OCI-LY1 (cell line): ENCODE data around the gene PDE5A.
"Not testable (repeated sequence)": the region's sequence is repeated elsewhere in the genome, so short reads cannot be mapped to it uniquely, and the experiment has no call there.

Experiments
- H2AFZ ChIP-seq: fragments of 200-600 bp; sonication (generic), shearing (Covaris generic); 2 replicates; pipeline ENCODE4 v1.6.0; 2014; ENCODE audit warnings: antibody characterized with exemption, mild to moderate bottlenecking, low read length
- H3F3A ChIP-seq: fragments of 200-600 bp; sonication (generic), shearing (Covaris generic); 2 replicates; pipeline ENCODE4 v1.6.0; 2014; ENCODE audit warnings: mild to moderate bottlenecking, antibody characterized with exemption, low read length, moderate library complexity; ENCODE audit not compliant: insufficient read depth
- H3K27ac ChIP-seq: fragments of 200-600 bp; sonication (generic); 2 replicates; pipeline ENCODE4 v1.5.1; 2014; ENCODE audit warnings: low read length, mixed run types, mild to moderate bottlenecking, low read depth; ENCODE audit not compliant: poor library complexity, severe bottlenecking
- H3K27me3 ChIP-seq: fragments of 200-600 bp; sonication (generic); 2 replicates; pipeline ENCODE4 v1.6.0; 2014; ENCODE audit warnings: antibody characterized with exemption, mild to moderate bottlenecking, low read length, moderate library complexity; ENCODE audit not compliant: insufficient read depth
- H3K36me3 ChIP-seq: fragments of 200-600 bp; sonication (generic); 2 replicates; pipeline ENCODE4 v1.6.1; 2014; ENCODE audit warnings: mild to moderate bottlenecking, antibody characterized with exemption, low read length, moderate library complexity, mixed read lengths; ENCODE audit not compliant: insufficient read depth
- H3K4me1 ChIP-seq: fragments of 200-600 bp; sonication (generic); 2 replicates; pipeline ENCODE4 v1.5.1; 2014; ENCODE audit warnings: mild to moderate bottlenecking, low read length, moderate library complexity; ENCODE audit not compliant: insufficient read depth, severe bottlenecking
- H3K4me2 ChIP-seq: fragments of 200-600 bp; sonication (generic), shearing (Covaris generic); 2 replicates; pipeline ENCODE4 v1.6.1; 2014; ENCODE audit warnings: low read length
- H3K4me3 ChIP-seq: fragments of 200-600 bp; sonication (generic); 2 replicates; pipeline ENCODE4 v1.5.1; 2014; ENCODE audit warnings: low read length, low read depth, mild to moderate bottlenecking, mixed read lengths; ENCODE audit not compliant: poor library complexity, severe bottlenecking
- H3K79me2 ChIP-seq: fragments of 200-600 bp; shearing (Covaris generic); 2 replicates; pipeline ENCODE4 v1.6.1; 2016; ENCODE audit warnings: mixed run types, low read length, mixed read lengths; ENCODE audit not compliant: insufficient read depth
- H3K9ac ChIP-seq: fragments of 200-600 bp; sonication (generic), shearing (Covaris generic); 2 replicates; pipeline ENCODE4 v1.6.1; 2014; ENCODE audit warnings: mild to moderate bottlenecking, low read length, mixed read lengths
- H3K9me2 ChIP-seq: fragments of 200-600 bp; sonication (generic), shearing (Covaris generic); 2 replicates; pipeline ENCODE4 v1.6.1; 2014; ENCODE audit warnings: low read depth, mild to moderate bottlenecking, low read length, mixed read lengths
- H3K9me3 ChIP-seq: fragments of 200-600 bp; shearing (Covaris generic); 2 replicates; pipeline ENCODE4 v1.6.1; 2014; ENCODE audit warnings: low read length, mixed read lengths
- H4K20me1 ChIP-seq: fragments of 200-600 bp; sonication (generic), shearing (Covaris generic); 2 replicates; pipeline ENCODE4 v1.6.0; 2016; ENCODE audit warnings: mild to moderate bottlenecking, low read length; ENCODE audit not compliant: insufficient read depth
- CTCF ChIP-seq: fragments of 200-600 bp; sonication (generic), shearing (Covaris generic); IDR thresholded peaks from 2 replicates; pipeline ENCODE4 v1.5.1; 2017; ENCODE audit warnings: mild to moderate bottlenecking, antibody characterized with exemption, low read length, moderate library complexity, mixed read lengths
- EZH2 ChIP-seq: fragments of 200-600 bp; sonication (generic), shearing (Covaris generic); IDR thresholded peaks from 2 replicates; pipeline ENCODE4 v1.8.0; 2017; ENCODE audit warnings: borderline replicate concordance, mixed run types, mild to moderate bottlenecking, antibody characterized with exemption, low read length, moderate library complexity, mixed read lengths

Gene PDE5A

DNA sequence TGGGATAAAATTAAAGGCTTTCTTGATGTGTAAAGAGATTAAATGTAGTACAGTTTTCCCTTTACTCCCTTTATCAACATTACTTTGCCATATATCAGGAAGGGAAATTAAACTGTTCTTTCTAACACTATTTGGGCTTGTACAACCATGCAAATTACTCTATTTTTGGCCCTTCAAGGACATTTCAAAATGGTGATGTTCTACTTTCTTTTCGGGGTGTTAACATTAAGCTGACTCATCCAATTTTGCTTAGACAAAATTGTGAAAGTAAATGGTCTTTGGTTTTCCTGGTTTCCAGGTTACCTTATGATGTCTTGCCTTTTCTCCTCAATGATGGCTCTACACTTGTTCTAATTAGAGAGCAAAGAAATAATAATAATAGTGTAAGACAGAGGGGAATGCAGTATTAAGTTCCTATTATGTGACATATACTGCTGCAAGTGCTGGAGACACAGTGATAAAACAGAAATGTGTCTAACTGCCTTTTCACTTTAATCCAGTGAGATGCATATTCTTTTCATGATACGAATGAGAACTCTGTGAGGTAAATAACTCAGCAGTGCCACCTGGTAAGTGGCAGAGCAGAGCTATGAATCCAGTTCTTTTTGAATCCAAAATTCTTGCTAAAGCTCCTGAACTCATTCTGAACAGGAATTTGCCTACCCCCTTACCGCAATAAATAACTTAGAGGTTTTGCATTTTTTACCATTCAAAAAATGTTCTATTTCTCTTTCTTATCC is 35.7 kb upstream of the PDE5A start:
- Histone ChIP-seq H3K4me3 (no peak overlapping the region), H3K9ac (no peak overlapping the region)

GRCh38 chr4:119663160-119663788 is 34.7 kb upstream of the PDE5A start:
- H2AFZ ChIP-seq, result no peak overlapping the region
- H3K4me3 ChIP-seq, result no peak overlapping the region
- H3K9me2 ChIP-seq, result no peaks in the 10 kb centered on the region
- H3K36me3 ChIP-seq, result no peaks in the 10 kb centered on the region
- no peak overlapping the region for H3K9ac ChIP-seq
- H4K20me1 ChIP-seq, result no peaks in the 10 kb centered on the region
- H3K79me2 ChIP-seq, result no peaks in the 10 kb centered on the region
- H3F3A ChIP-seq, result no peaks in the 10 kb centered on the region
- H3K4me2 ChIP-seq, result no peak overlapping the region
- no peaks in the 10 kb centered on the region for H3K4me1 ChIP-seq
- no peak overlapping the region for H3K27ac ChIP-seq
- TF ChIP-seq EZH2 (no peak), CTCF (no peak)
- H3K27me3 ChIP-seq, result no peaks in the 10 kb centered on the region
- no peaks in the 10 kb centered on the region for H3K9me3 ChIP-seq

More for the DNA sequence above, 35.7 kb upstream of the PDE5A start:
- Histone ChIP-seq H3K9me3 (no peaks in the 10 kb centered on the region), H3K27me3 (no peaks in the 10 kb centered on the region), H3F3A (no peaks in the 10 kb centered on the region), H3K27ac (no peak overlapping the region), H3K79me2 (no peaks in the 10 kb centered on the region), H3K4me2 (no peak overlapping the region), H3K9me2 (no peaks in the 10 kb centered on the region), H2AFZ (no peak overlapping the region), H3K4me1 (no peaks in the 10 kb centered on the region), H3K36me3 (no peaks in the 10 kb centered on the region), H4K20me1 (no peaks in the 10 kb centered on the region)
- TF ChIP-seq EZH2 (no peak), CTCF (no peak)

GRCh38 chr4:119662612-119663011 is 34.0 kb upstream of the PDE5A start:
- H3K79me2 ChIP-seq, H3K27ac ChIP-seq, H3K9me2 ChIP-seq, H3F3A ChIP-seq, H2AFZ ChIP-seq, H3K4me3 ChIP-seq, H3K9me3 ChIP-seq, H3K4me1 ChIP-seq, H3K9ac ChIP-seq, H3K36me3 ChIP-seq, H4K20me1 ChIP-seq, H3K27me3 ChIP-seq, H3K4me2 ChIP-seq: not testable (repeated sequence)

DNA sequence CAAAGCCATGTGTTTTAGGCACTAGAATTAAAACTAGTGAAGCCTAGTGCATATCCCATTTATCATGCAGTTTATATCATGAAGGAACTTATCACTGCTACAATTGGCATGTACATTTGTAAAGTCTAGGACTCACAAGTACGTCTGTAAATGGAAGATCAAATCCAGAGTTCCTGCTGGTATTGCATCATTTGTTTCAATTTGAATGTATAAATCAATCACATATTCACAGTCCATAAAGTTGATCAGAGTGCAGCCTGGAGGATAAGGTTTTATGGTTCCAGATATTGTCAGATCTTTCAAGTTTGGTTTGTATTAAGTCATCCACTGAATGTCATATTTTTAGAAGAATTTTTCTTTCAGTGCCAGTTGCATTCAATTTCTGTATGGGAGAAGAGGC is 32.6 kb upstream of the PDE5A start:
- H3K27ac ChIP-seq, result no peak overlapping the region
- no peaks in the 10 kb centered on the region for H3K9me2 ChIP-seq
- H3K4me2 ChIP-seq, result no peak overlapping the region
- H4K20me1 ChIP-seq, result no peaks in the 10 kb centered on the region
- H3K4me3 ChIP-seq, result no peak overlapping the region
- H3K36me3 ChIP-seq, result no peaks in the 10 kb centered on the region
- no peaks in the 10 kb centered on the region for H3F3A ChIP-seq
- H3K79me2 ChIP-seq, result no peaks in the 10 kb centered on the region
- no peaks in the 10 kb centered on the region for H3K27me3 ChIP-seq
- no peaks in the 10 kb centered on the region for H3K4me1 ChIP-seq
- TF ChIP-seq EZH2 (no peak), CTCF (no peak)
- no peak overlapping the region for H2AFZ ChIP-seq
- no peak overlapping the region for H3K9ac ChIP-seq
- no peaks in the 10 kb centered on the region for H3K9me3 ChIP-seq
